SK-N-SH treated with all-trans-retinoic acid at 6 μM for 48 hours (cell line): ENCODE results near the gene OR5K1.

Source experiments
- ATAC-seq: fragments of 200-7000 bp; cut with Tn5 transposase; 3 replicates; pipeline ENCODE4 v1.9.1; 2020; ENCODE audit warnings: mild to moderate bottlenecking, moderate library complexity
- ARNTL ChIP-seq: fragments of 450-650 bp; formaldehyde crosslinking; IDR thresholded peaks from 2 replicates; pipeline ENCODE4 v1.5.0; 2020; ENCODE audit warnings: low read depth, mild to moderate bottlenecking, moderate library complexity, borderline replicate concordance
- BACH2 ChIP-seq: fragments of 250-450 bp; sonication (Bioruptor Pico); IDR thresholded peaks from 2 replicates; pipeline ENCODE4 v1.9.0; 2021; ENCODE audit warnings: mild to moderate bottlenecking, borderline replicate concordance
- CSDC2 ChIP-seq: fragments of 250-450 bp; sonication (Bioruptor Pico); IDR thresholded peaks from 2 replicates; pipeline ENCODE4 v1.5.0; 2020; ENCODE audit warnings: mild to moderate bottlenecking, moderate library complexity
- ESRRG ChIP-seq: fragments of 250-450 bp; sonication (Bioruptor Pico); IDR thresholded peaks from 2 replicates; pipeline ENCODE4 v1.6.1; 2021; ENCODE audit warnings: mild to moderate bottlenecking
- GLIS3 ChIP-seq: fragments of 250-450 bp; sonication (Bioruptor Pico); IDR thresholded peaks from 2 replicates; pipeline ENCODE4 v1.5.0; 2020; ENCODE audit warnings: mild to moderate bottlenecking, moderate library complexity
- ISL1 ChIP-seq: fragments of 250-450 bp; sonication (Bioruptor Pico); IDR thresholded peaks from 2 replicates; pipeline ENCODE4 v2.1.2; 2022; ENCODE audit warnings: mild to moderate bottlenecking, moderate library complexity
- PATZ1 ChIP-seq: fragments of 250-450 bp; sonication (Bioruptor Pico); IDR thresholded peaks from 2 replicates; pipeline ENCODE4 v1.8.0; 2020; ENCODE audit warnings: mild to moderate bottlenecking, moderate library complexity, borderline replicate concordance
- PPARA ChIP-seq: fragments of 250-450 bp; sonication (Bioruptor Pico); IDR thresholded peaks from 2 replicates; pipeline ENCODE4 v1.5.0; 2020; ENCODE audit warnings: mild to moderate bottlenecking, borderline replicate concordance
- RARB ChIP-seq: fragments of 250-450 bp; sonication (Bioruptor Pico); IDR thresholded peaks from 2 replicates; pipeline ENCODE4 v1.8.0; 2021; ENCODE audit warnings: mild to moderate bottlenecking, moderate library complexity
- SNAI2 ChIP-seq: fragments of 250-450 bp; sonication (Bioruptor Pico); IDR thresholded peaks from 2 replicates; pipeline ENCODE4 v1.5.0; 2020; ENCODE audit warnings: mild to moderate bottlenecking, moderate library complexity
- TCF4 ChIP-seq: fragments of 250-450 bp; sonication (Bioruptor Pico); IDR thresholded peaks from 2 replicates; pipeline ENCODE4 v1.8.0; 2021; ENCODE audit warnings: mild to moderate bottlenecking, moderate library complexity, borderline replicate concordance
- TOX ChIP-seq: fragments of 250-450 bp; sonication (Bioruptor Pico); IDR thresholded peaks from 2 replicates; pipeline ENCODE4 v1.8.0; 2021; ENCODE audit warnings: mild to moderate bottlenecking, moderate library complexity, borderline replicate concordance
- TSHZ2 ChIP-seq: fragments of 250-450 bp; sonication (Bioruptor Pico); IDR thresholded peaks from 2 replicates; pipeline ENCODE4 v1.5.0; 2020; ENCODE audit warnings: mild to moderate bottlenecking, moderate library complexity
- ZC3H10 ChIP-seq: fragments of 250-450 bp; sonication (Bioruptor Pico); IDR thresholded peaks from 2 replicates; pipeline ENCODE4 v1.5.1; 2021; ENCODE audit warnings: mild to moderate bottlenecking, moderate library complexity
- ZFP3 ChIP-seq: fragments of 250-450 bp; sonication (Bioruptor Pico); IDR thresholded peaks from 2 replicates; pipeline ENCODE4 v1.5.0; 2020; ENCODE audit warnings: mild to moderate bottlenecking, moderate library complexity
- ZNF565 ChIP-seq: fragments of 450-650 bp; formaldehyde crosslinking; conservative IDR thresholded peaks from 2 replicates; pipeline ENCODE4 v1.5.0; 2020; ENCODE audit warnings: low read depth, mild to moderate bottlenecking, moderate library complexity
- ZNF70 ChIP-seq: fragments of 450-650 bp; formaldehyde crosslinking; IDR thresholded peaks from 2 replicates; pipeline ENCODE4 v1.5.0; 2020; ENCODE audit warnings: mild to moderate bottlenecking, moderate library complexity
- TF ChIP-seq, protein P1 (sequence below): fragments of 250-450 bp; sonication (Bioruptor Pico); IDR thresholded peaks from 2 replicates; pipeline ENCODE4 v1.8.0; 2021; ENCODE audit warnings: low read depth, mild to moderate bottlenecking, moderate library complexity, borderline replicate concordance
- TF ChIP-seq, protein P2 (sequence below): fragments of 250-450 bp; sonication (Bioruptor Pico); IDR thresholded peaks from 2 replicates; pipeline ENCODE4 v1.5.1; 2021; ENCODE audit warnings: mild to moderate bottlenecking, moderate library complexity
- TF ChIP-seq, protein P3 (sequence below): fragments of 250-450 bp; sonication (Bioruptor Pico); IDR thresholded peaks from 2 replicates; pipeline ENCODE4 v1.5.1; 2020; ENCODE audit warnings: low read depth, mild to moderate bottlenecking, moderate library complexity

Gene OR5K1

GRCh38 chr3:98513736-98514135, 50.7 kb downstream of the OR5K1 start (continued):
- TF ChIP-seq, protein P1, sequence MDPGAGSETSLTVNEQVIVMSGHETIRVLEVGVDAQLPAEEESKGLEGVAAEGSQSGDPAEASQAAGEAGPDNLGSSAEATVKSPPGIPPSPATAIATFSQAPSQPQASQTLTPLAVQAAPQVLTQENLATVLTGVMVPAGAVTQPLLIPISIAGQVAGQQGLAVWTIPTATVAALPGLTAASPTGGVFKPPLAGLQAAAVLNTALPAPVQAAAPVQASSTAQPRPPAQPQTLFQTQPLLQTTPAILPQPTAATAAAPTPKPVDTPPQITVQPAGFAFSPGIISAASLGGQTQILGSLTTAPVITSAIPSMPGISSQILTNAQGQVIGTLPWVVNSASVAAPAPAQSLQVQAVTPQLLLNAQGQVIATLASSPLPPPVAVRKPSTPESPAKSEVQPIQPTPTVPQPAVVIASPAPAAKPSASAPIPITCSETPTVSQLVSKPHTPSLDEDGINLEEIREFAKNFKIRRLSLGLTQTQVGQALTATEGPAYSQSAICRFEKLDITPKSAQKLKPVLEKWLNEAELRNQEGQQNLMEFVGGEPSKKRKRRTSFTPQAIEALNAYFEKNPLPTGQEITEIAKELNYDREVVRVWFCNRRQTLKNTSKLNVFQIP (CRISPR knock-in tag): no peak
- no peak for TF ChIP-seq TCF4
- TF ChIP-seq PATZ1 (CRISPR knock-in tag): no peak
- TF ChIP-seq CSDC2 (CRISPR knock-in tag): no peak
- TF ChIP-seq ZNF70 (CRISPR knock-in tag): no peak
- no peak for TF ChIP-seq ZFP3

DNA sequence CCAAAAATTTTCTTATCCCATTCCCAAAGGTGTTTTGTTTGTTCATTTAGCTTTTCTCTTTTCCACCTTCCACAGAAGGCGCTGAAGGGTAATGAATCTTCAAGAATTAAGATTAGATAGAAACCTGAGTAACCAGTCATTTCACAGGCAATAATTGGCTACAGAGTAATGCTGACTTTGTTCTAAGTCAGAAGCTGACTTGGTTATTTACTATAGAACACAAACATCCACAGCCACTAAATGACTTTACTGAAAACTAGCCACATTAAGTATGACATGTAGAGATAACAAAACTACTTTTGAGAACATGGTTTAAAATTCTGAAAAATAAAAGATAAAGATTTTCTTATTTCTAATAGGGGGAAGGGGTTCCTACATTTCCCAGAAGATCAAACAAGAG, 51.9 kb downstream of the OR5K1 start:
- TF ChIP-seq BACH2 (no peak), TSHZ2 (no peak), RARB (no peak), ZNF565 (no peak), CSDC2 (CRISPR knock-in tag) (no peak), GLIS3 (CRISPR knock-in tag) (no peak), ZNF70 (CRISPR knock-in tag) (no peak), ISL1 (CRISPR knock-in tag) (no peak), TOX (CRISPR knock-in tag) (no peak), ESRRG (no peak), PPARA (CRISPR knock-in tag) (no peak), ZC3H10 (CRISPR knock-in tag) (no peak), TCF4 (no peak), ZFP3 (no peak), SNAI2 (CRISPR knock-in tag) (no peak), ARNTL (CRISPR knock-in tag) (no peak)
- TF ChIP-seq, protein P1 (CRISPR knock-in tag): no peak
- TF ChIP-seq, protein P2, sequence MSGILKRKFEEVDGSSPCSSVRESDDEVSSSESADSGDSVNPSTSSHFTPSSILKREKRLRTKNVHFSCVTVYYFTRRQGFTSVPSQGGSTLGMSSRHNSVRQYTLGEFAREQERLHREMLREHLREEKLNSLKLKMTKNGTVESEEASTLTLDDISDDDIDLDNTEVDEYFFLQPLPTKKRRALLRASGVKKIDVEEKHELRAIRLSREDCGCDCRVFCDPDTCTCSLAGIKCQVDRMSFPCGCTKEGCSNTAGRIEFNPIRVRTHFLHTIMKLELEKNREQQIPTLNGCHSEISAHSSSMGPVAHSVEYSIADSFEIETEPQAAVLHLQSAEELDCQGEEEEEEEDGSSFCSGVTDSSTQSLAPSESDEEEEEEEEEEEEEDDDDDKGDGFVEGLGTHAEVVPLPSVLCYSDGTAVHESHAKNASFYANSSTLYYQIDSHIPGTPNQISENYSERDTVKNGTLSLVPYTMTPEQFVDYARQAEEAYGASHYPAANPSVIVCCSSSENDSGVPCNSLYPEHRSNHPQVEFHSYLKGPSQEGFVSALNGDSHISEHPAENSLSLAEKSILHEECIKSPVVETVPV (CRISPR knock-in tag): no peak
- TF ChIP-seq, protein P3, sequence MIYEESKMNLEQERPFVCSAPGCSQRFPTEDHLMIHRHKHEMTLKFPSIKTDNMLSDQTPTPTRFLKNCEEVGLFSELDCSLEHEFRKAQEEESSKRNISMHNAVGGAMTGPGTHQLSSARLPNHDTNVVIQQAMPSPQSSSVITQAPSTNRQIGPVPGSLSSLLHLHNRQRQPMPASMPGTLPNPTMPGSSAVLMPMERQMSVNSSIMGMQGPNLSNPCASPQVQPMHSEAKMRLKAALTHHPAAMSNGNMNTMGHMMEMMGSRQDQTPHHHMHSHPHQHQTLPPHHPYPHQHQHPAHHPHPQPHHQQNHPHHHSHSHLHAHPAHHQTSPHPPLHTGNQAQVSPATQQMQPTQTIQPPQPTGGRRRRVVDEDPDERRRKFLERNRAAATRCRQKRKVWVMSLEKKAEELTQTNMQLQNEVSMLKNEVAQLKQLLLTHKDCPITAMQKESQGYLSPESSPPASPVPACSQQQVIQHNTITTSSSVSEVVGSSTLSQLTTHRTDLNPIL (CRISPR knock-in tag): no peak
- ATAC-seq: no peak

- TF ChIP-seq ZC3H10 (CRISPR knock-in tag): no peak
- TF ChIP-seq ESRRG: no peak
- TF ChIP-seq TCF4: no peak
- no peak for TF ChIP-seq PATZ1 (CRISPR knock-in tag)
- TF ChIP-seq CSDC2 (CRISPR knock-in tag): no peak
- no peak for ATAC-seq
Measured at GRCh38 chr3:98518816-98519215, 55.8 kb downstream of the OR5K1 start.
